Dendritic cell treated with granulocyte-macrophage colony-stimulating factor and Interleukin-4, amounts not matched to agents 40 ng/mL and 50 ng/mL, for 4 days (primary cell): ENCODE data around the gene SCAF11.

ENCODE experiments used
- H3K27ac Mint-ChIP-seq: one replicate; pipeline ENCODE4 v1.8.0; 2022; ENCODE audit warnings: mild to moderate bottlenecking, mixed read lengths
- H3K27me3 Mint-ChIP-seq: one replicate; pipeline ENCODE4 v1.8.0; 2022; ENCODE audit warnings: mild to moderate bottlenecking, mixed read lengths
- H3K36me3 Mint-ChIP-seq: one replicate; pipeline ENCODE4 v1.8.0; 2022; ENCODE audit warnings: low read depth, mixed read lengths
- H3K4me1 Mint-ChIP-seq: one replicate; pipeline ENCODE4 v1.8.0; 2022; ENCODE audit warnings: low read depth, mixed read lengths
- H3K4me3 Mint-ChIP-seq: one replicate; pipeline ENCODE4 v1.8.0; 2022; ENCODE audit warnings: mild to moderate bottlenecking, moderate library complexity, mixed read lengths
- H3K9me3 Mint-ChIP-seq: one replicate; pipeline ENCODE4 v1.8.0; 2022; ENCODE audit warnings: mixed read lengths
- intact Hi-C: fragments of 100-400 bp; cut with micrococcal nuclease; formaldehyde crosslinking; loops from one replicate; pipeline ENCODE4 v1.15.0; 2022

SCAF11 gene

DNA sequence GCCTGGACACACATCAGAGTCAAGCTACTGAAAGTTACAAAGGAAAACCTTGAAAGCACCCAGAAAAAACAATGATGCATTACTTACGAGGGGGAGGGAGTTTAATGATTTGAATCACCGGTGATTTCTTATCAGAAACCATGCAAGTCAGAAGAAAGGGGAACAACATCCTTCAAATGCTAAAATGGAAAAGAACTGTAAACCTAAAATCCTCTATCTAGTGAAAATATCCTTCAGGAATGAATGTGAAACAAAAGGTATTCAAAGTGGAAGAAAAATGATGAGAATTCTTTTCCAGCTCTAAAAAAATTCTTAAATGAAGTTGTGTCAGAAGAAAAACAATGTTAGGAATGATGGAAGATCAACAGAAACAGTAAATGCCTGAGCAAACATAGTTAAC, 16.8 kb downstream of the SCAF11 start:
- Mint-ChIP-seq H3K36me3 (peaks cover 50% of the 10 kb centered on the region), H3K27ac (peak overlapping the region; percentile 69), H3K4me3 (no peak overlapping the region), H3K27me3 (no peaks in the 10 kb centered on the region), H3K4me1 (peaks cover 84% of the 10 kb centered on the region), H3K9me3 (no peaks in the 10 kb centered on the region)
- intact Hi-C loops = no loop called here

DNA sequence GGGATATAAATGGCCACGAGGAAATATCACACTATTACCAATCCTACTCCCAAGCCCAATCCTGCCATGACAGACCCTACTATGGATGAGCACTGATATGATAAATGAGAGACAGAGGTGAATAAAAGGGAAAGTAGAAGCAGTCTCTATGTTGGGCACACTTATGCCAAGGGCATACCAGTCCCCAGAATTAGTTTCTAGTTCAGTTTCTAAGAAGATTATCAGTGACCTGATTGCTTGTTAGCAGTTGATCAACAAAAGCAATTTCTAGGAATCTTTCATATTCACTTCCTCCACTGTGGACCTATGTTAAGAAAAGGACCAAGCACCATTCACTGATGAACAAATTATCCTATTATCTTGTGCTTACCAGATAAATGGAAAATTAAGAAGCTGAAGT, 20.0 kb downstream of the SCAF11 start:
- Mint-ChIP-seq H3K36me3 (peaks cover 40% of the 10 kb centered on the region), H3K9me3 (no peaks in the 10 kb centered on the region), H3K4me1 (peaks cover 62% of the 10 kb centered on the region), H3K27ac (no peak overlapping the region), H3K27me3 (no peaks in the 10 kb centered on the region), H3K4me3 (no peak overlapping the region)
- intact Hi-C loops = no loop called here

GRCh38 chr12:45969084-45969483, 21.3 kb downstream of the SCAF11 start:
- Mint-ChIP-seq H3K4me3 (no peak overlapping the region), H3K27ac (no peak overlapping the region), H3K4me1 (peaks cover 65% of the 10 kb centered on the region), H3K9me3 (no peaks in the 10 kb centered on the region), H3K27me3 (no peaks in the 10 kb centered on the region), H3K36me3 (peaks cover 42% of the 10 kb centered on the region)
- intact Hi-C loops = no loop called here

GRCh38 chr12:45966486-45966885, 23.9 kb downstream of the SCAF11 start:
- Mint-ChIP-seq H3K4me3 (no peak overlapping the region), H3K9me3 (no peaks in the 10 kb centered on the region), H3K27me3 (no peaks in the 10 kb centered on the region), H3K4me1 (peaks cover 49% of the 10 kb centered on the region), H3K36me3 (peaks cover 48% of the 10 kb centered on the region), H3K27ac (peak overlapping the region; percentile 44)
- intact Hi-C loops = no loop called here

DNA sequence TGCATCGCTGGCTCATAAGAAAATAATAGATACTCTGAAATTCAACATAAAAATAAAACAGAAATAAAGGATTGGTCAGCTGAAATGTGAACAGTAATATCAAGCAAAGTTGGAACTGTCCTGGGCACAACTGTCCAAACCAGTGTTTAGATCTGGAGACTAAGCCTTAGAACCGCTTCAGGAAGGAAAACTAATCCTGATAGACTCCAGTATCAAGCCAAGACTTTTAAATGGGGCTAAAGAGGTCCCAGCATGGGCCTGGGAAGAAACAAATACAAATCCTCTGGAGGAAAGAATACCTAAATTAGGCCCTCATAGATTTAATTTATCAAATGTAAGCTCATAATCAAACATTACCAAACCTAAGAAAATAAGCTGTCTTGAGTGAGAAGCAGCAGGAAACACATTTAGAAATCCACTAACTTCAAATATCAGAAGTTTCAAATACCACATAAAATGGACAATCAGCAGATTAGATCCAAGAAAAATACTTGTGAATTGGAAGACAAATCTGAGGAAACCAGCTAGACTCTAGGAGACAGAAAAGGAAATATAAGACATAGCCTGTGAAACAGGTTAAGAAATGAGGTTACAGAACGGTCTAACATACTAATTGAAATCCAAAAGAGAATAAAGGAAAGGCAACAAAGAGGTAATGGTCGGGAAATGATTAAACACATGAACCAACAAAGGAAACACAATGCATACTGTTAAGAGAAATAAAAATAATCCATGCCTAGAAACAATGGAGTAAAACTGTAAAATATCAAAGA, 27.6 kb downstream of the SCAF11 start:
- no peak overlapping the region for H3K27ac Mint-ChIP-seq
- H3K9me3 Mint-ChIP-seq = no peaks in the 10 kb centered on the region
- peaks cover 68% of the 10 kb centered on the region for H3K36me3 Mint-ChIP-seq
- H3K4me1 Mint-ChIP-seq = peaks cover 28% of the 10 kb centered on the region
- H3K27me3 Mint-ChIP-seq = no peaks in the 10 kb centered on the region
- intact Hi-C loops = no loop called here
- H3K4me3 Mint-ChIP-seq = no peak overlapping the region

- Mint-ChIP-seq H3K27me3 (no peaks in the 10 kb centered on the region), H3K4me1 (peaks cover 21% of the 10 kb centered on the region), H3K4me3 (no peak overlapping the region), H3K27ac (no peak overlapping the region), H3K36me3 (peaks cover 74% of the 10 kb centered on the region), H3K9me3 (no peaks in the 10 kb centered on the region)
- intact Hi-C loops = no loop called here
These were observed 30.6 kb downstream of the SCAF11 start for GRCh38 chr12:45959728-45960127.

DNA sequence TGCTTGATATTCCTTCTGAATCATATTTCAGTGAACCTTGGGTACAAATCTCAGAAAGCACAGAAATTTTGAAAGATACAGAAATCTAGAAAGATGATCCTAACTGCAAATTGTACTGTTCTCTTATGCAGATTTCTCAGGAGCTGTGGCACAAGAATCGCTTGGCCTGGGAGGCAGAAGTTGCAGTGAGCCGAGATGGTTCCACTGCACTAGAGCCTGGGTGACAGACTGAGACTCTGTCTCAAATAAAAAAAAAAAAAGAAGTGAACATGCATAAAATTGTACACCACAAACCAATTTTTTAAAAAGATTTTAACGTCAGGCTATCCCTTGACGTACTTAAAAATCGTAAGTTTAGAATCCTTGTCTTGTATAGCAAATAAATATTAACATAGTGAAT, 31.3 kb downstream of the SCAF11 start:
- peaks cover 15% of the 10 kb centered on the region for H3K4me1 Mint-ChIP-seq
- no peak overlapping the region for H3K27ac Mint-ChIP-seq
- no peaks in the 10 kb centered on the region for H3K27me3 Mint-ChIP-seq
- no peak overlapping the region for H3K4me3 Mint-ChIP-seq
- H3K9me3 Mint-ChIP-seq = no peaks in the 10 kb centered on the region
- H3K36me3 Mint-ChIP-seq = peaks cover 74% of the 10 kb centered on the region
- intact Hi-C loops = no loop called here

GRCh38 chr12:45948546-45948945, 41.8 kb downstream of the SCAF11 start:
- Mint-ChIP-seq H3K4me1 (no peaks in the 10 kb centered on the region), H3K27ac (no peak overlapping the region), H3K36me3 (peaks cover 68% of the 10 kb centered on the region), H3K27me3 (no peaks in the 10 kb centered on the region), H3K4me3 (no peak overlapping the region), H3K9me3 (no peaks in the 10 kb centered on the region)
- intact Hi-C loops = no loop called here

GRCh38 chr12:45946435-45946834, 43.9 kb downstream of the SCAF11 start:
- Mint-ChIP-seq H3K27me3 (no peaks in the 10 kb centered on the region), H3K36me3 (peaks cover 88% of the 10 kb centered on the region)

DNA sequence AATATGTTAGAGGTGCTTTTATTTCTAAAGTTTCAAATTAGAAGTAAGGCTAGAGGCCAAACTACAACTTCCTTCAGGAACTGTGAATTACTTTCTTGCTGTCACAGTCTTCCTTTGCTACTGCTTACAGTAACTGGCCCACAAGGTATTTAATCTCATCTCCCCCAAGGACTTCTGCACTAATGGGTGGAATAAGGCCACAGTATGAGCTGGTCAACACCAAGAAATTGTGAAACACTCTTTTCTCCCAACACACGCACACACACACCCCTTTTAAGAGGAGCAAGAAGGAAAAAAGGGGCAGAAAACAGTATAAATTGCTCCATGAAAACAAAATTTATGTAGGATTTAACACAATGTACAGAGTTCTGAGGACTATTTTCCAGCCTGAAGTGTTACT, 45.6 kb downstream of the SCAF11 start:
- Mint-ChIP-seq H3K4me1 (peaks cover 6% of the 10 kb centered on the region), H3K27ac (no peak overlapping the region)

More at GRCh38 chr12:45946435-45946834, 43.9 kb downstream of the SCAF11 start:
- no peak overlapping the region for H3K27ac Mint-ChIP-seq
- intact Hi-C loops = no loop called here
- no peaks in the 10 kb centered on the region for H3K9me3 Mint-ChIP-seq
- H3K4me3 Mint-ChIP-seq = no peak overlapping the region
- peaks cover 3% of the 10 kb centered on the region for H3K4me1 Mint-ChIP-seq

DNA sequence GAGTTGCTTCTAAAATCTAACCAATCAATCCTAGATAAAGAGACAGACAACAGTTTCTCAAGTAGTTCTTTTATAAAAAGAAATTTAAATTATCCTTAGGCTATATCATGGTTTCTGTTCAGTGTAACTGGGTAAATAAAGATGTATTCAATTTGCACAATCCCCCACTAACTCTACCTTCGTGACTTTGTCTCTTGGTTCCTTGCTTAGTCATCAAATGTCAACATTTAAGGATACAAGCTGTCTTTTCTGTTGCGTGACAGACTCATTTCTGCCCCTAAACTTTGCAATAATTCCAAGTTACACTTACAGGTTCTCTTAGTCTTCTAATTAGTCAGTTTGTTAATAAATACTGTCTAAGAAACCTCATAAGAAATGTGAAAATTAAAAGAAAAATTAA, 50.6 kb downstream of the SCAF11 start:
- Mint-ChIP-seq H3K27me3 (no peaks in the 10 kb centered on the region), H3K9me3 (no peaks in the 10 kb centered on the region), H3K36me3 (peaks cover 87% of the 10 kb centered on the region), H3K4me3 (no peak overlapping the region), H3K27ac (no peak overlapping the region), H3K4me1 (peaks cover 6% of the 10 kb centered on the region)
- intact Hi-C loops = no loop called here

More for the DNA sequence above, 45.6 kb downstream of the SCAF11 start:
- intact Hi-C loops = no loop called here
- Mint-ChIP-seq H3K4me3 (no peak overlapping the region), H3K27me3 (no peaks in the 10 kb centered on the region), H3K36me3 (peaks cover 92% of the 10 kb centered on the region), H3K9me3 (no peaks in the 10 kb centered on the region)

DNA sequence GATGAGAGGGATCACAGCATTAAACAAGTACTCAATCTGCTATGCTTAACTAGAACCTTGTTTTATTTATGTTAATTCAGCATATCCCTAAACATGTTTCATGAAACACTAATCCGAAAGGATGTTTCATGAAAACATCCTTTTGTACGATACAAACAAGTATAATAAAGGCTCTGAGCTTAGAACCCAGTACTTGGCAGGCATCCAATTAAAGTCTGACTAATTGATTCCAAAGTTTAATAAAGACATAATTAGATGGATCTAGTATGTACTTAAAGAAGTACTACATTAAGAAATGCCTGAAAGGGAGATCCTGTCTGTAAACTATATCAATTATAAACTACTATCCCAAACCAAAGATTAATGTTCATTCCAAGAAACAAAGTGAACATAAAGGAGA, 51.8 kb downstream of the SCAF11 start:
- Mint-ChIP-seq H3K9me3 (no peaks in the 10 kb centered on the region), H3K27me3 (no peaks in the 10 kb centered on the region), H3K36me3 (peaks cover 81% of the 10 kb centered on the region), H3K27ac (no peak overlapping the region), H3K4me3 (no peak overlapping the region), H3K4me1 (peaks cover 6% of the 10 kb centered on the region)
- intact Hi-C loops = no loop called here

DNA sequence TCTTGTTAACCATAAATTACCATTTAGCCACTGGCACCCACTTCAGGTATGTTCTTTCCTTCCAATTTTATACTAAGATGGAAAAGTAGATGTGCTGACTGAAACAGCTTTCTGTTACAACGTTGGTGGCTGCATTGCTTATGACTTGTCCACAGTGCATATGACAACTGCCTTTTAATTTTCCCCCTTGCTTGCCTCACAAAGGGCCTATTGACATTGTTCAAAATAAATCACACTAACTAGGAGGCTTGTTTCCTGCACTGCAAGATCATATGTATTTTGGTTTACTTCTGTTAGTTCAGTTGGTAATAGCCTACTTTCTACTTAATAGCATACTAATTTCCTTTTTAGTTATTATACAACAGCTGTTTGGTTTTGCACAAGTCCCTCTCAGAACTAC, 55.4 kb downstream of the SCAF11 start:
- H3K4me1 Mint-ChIP-seq = no peaks in the 10 kb centered on the region
- H3K9me3 Mint-ChIP-seq = no peaks in the 10 kb centered on the region
- H3K36me3 Mint-ChIP-seq = peaks cover 77% of the 10 kb centered on the region
- H3K27ac Mint-ChIP-seq = no peak overlapping the region
- no peak overlapping the region for H3K4me3 Mint-ChIP-seq
- intact Hi-C loops = no loop called here
- no peaks in the 10 kb centered on the region for H3K27me3 Mint-ChIP-seq

GRCh38 chr12:45933504-45933903, 56.9 kb downstream of the SCAF11 start:
- H3K36me3 Mint-ChIP-seq = peaks cover 80% of the 10 kb centered on the region
- intact Hi-C loops = no loop called here

DNA sequence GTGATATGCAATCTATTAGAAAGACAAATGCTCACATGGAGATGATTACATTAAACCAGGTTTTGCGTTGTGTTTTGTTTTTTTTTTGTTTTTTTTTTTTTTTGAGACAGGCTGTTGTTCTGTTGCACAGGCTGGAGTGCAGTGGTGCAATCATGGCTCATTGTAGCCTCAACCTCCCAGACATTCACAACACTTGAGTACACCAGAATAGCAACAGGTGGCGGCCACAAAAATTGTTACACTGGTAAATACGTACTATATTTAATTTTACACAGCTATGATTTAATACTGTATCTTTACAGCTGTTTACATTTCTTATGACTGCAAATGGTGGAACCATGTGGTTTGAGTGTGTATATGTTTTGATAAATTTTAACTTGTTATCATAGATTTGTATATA, 60.0 kb downstream of the SCAF11 start:
- Mint-ChIP-seq H3K9me3 (no peaks in the 10 kb centered on the region), H3K27me3 (no peaks in the 10 kb centered on the region), H3K4me1 (no peaks in the 10 kb centered on the region), H3K4me3 (no peak overlapping the region), H3K36me3 (peaks cover 81% of the 10 kb centered on the region), H3K27ac (no peak overlapping the region)
- intact Hi-C loops = no loop called here

More at GRCh38 chr12:45933504-45933903, 56.9 kb downstream of the SCAF11 start:
- Mint-ChIP-seq H3K4me1 (no peaks in the 10 kb centered on the region), H3K9me3 (no peaks in the 10 kb centered on the region), H3K27ac (no peak overlapping the region), H3K27me3 (no peaks in the 10 kb centered on the region), H3K4me3 (no peak overlapping the region)
